OCI-LY3 (cell line): ENCODE results near the gene ANAPC13.

Source experiments
- CTCF ChIP-seq: fragments of 200-600, 300-600 bp; sonication (generic); IDR thresholded peaks from 2 replicates; pipeline ENCODE4 v1.5.1; 2014; ENCODE audit warnings: antibody characterized with exemption, low read length, low read depth
- EZH2phosphoT487 ChIP-seq: fragments of 200-600 bp; shearing (Covaris generic); IDR thresholded peaks from 2 replicates; pipeline ENCODE4 v1.6.1; 2018; ENCODE audit warnings: antibody characterized with exemption, mixed run types, low read depth

- TF ChIP-seq CTCF: no peak
- TF ChIP-seq EZH2phosphoT487: no peak
Measured at GRCh38 chr3:134496471-134497071, 10.8 kb upstream of the ANAPC13 start.
